SK-N-MC (cell line): Measurements from ENCODE around the gene YIF1A.

ENCODE experiments used
- EZH2 ChIP-seq: fragments of 200-600 bp; sonication (generic); IDR thresholded peaks from one replicate; pipeline ENCODE4 v1.6.1; 2017; ENCODE audit warnings: antibody characterized with exemption
- POLR2AphosphoS5 ChIP-seq: IDR thresholded peaks from 2 replicates; pipeline ENCODE4 v1.6.1; 2012; ENCODE audit warnings: mild to moderate bottlenecking, low read depth, low read length, borderline replicate concordance

GRCh38 chr11:66284526-66285078 lies 4.3 kb downstream of the YIF1A start:
- TF ChIP-seq POLR2AphosphoS5 (no peak), EZH2 (no peak)
